Thyroid gland (tissue), 4 donors: ENCODE measurements around the gene BCAS1.

Experiments used
- POLR2A ChIP-seq, 2 donors: fragments of 450-650 bp; IDR thresholded peaks; one replicate each; pipeline ENCODE4 v1.6.1; 2017; ENCODE audit warnings: antibody characterized with exemption in 2 of 2, mild to moderate bottlenecking in 2 of 2, moderate library complexity in 1 of 2
- TF ChIP-seq, protein P1 (sequence below), 6 experiments: fragments of 200-600 bp in 3 of 6; fragments of 450-650 bp in 3 of 6; sonication (generic) in 3 of 6; IDR thresholded peaks; one replicate each; pipeline ENCODE4 v1.5.1; 2016 to 2019; ENCODE audit warnings: antibody characterized with exemption in 6 of 6, mild to moderate bottlenecking in 2 of 6, inconsistent platforms in 1 of 6, moderate library complexity in 1 of 6

DNA sequence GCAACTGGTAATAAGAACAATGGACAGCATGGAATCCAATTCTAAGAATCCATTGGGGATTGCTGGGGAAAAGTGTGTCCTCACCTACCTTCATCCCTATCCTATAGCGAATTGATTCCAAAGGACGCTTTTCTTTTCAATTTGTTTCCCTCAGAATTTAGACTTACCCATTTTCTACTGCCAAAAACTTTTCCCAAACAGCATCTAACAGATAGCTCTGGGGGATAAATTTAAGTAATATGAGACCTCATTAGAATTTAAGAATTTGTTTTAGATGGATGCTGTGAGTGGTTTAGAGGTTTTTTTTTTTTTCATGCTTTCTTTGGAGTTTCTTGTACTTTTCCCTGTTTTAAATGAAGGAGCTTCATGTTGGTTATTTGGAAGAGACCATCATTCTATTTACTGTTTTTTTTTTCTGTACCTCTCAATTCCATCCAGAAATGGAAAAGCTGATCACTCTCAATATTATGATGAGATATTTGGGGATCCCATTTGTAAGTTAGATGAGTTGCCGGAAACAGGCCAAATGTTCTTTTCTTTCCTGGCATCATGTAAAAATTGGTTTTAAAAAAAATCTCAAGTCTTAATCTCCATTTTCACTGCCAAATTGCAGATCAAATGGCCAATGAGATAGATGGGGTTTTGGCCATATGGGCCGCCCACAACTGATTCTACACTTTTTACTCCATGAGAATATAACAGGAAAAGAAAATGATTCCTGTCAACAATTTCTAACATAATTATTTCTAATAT lies 105.7 kb downstream of the BCAS1 start:
- no peak for TF ChIP-seq POLR2A (IDR thresholded peaks at IDR 0.05)
- TF ChIP-seq, protein P1, sequence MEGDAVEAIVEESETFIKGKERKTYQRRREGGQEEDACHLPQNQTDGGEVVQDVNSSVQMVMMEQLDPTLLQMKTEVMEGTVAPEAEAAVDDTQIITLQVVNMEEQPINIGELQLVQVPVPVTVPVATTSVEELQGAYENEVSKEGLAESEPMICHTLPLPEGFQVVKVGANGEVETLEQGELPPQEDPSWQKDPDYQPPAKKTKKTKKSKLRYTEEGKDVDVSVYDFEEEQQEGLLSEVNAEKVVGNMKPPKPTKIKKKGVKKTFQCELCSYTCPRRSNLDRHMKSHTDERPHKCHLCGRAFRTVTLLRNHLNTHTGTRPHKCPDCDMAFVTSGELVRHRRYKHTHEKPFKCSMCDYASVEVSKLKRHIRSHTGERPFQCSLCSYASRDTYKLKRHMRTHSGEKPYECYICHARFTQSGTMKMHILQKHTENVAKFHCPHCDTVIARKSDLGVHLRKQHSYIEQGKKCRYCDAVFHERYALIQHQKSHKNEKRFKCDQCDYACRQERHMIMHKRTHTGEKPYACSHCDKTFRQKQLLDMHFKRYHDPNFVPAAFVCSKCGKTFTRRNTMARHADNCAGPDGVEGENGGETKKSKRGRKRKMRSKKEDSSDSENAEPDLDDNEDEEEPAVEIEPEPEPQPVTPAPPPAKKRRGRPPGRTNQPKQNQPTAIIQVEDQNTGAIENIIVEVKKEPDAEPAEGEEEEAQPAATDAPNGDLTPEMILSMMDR (IDR thresholded peaks at IDR 0.05): no peak
